ENCODE data around the gene ARHGAP20.
A peak's percentile ranks its signal among the peaks of the same experiment; 100 is the strongest.

ARHGAP20 gene

GRCh38 chr11:110711776-110712658 lies at the start of gene ARHGAP20:
ARHGAP20 (minus strand) TSS chr11:110712437; CDS start chr11:110712231, 206 bp downstream.
- peak; percentile 71 for DNase-seq (ENCODE audit: low read depth)

DNA sequence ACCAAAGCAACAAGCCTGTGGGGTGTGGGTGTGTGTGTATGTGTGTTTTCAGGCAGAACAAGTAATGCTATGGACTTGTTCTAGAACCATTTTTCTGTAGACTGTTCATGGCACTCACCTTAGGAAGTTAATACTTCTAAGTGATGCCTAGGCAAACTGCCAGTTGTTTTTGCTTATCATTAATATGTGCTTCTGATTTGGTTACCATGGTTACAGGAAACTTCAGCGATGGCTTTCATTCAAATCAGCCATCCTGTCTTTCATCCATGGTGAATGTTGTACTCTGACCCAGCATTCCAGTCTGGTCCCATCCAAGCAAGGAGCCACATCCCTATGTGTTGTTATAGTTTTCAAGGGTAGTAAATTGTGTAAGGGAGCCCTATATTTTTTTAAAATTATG lies 49.8 kb upstream of the ARHGAP20 start:
- no peak for DNase-seq (ENCODE audit: low read depth)

DNA sequence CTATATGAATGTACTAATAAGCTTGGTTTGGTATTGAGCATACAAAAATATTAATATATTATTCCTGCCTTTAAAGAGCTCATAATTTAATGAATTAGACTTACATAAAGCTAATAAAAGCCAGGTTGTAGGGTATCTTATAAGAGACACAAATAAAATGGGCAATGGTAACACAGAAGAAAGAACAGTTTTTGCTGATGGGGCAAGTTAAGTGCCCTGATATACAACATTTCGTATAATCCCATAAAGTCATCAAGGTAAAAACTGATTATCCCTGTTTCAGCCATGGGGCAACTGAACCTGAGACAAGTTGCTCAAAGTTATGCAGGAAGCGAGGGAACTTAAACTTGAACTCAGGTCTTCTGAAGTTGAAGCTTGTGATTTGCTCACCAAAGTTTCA lies 48.9 kb upstream of the ARHGAP20 start:
- DNase-seq (ENCODE audit: low read depth): no peak

DNA sequence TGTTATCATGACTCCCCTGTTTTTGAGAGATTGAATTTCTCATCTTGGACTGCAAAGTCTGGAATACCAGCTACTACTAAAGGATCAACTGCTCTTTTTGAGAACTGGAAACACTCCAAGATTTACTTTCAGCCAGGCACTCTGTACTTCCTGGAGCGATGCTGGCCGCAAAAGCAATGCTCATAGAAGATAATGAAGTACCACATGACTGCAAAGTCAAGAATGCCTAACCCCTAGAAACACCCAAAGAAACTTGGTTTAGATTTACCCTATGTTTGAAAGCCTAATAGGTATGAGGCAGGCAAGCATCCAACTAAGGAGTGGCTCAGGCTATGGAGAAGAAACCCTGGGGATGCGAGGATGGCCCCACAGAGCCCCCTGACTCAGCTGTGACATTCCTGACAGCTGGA lies 47.7 kb upstream of the ARHGAP20 start:
- peak; percentile 72 for DNase-seq (ENCODE audit: low read depth)

GRCh38 chr11:110757962-110758755 lies 45.9 kb upstream of the ARHGAP20 start:
- DNase-seq (ENCODE audit: low read depth): peak; percentile 21

GRCh38 chr11:110757066-110757465 lies 44.8 kb upstream of the ARHGAP20 start:
- DNase-seq (ENCODE audit: low read depth): no peak

GRCh38 chr11:110755941-110756340 lies 43.7 kb upstream of the ARHGAP20 start:
- DNase-seq (ENCODE audit: low read depth): peak; percentile 24

DNA sequence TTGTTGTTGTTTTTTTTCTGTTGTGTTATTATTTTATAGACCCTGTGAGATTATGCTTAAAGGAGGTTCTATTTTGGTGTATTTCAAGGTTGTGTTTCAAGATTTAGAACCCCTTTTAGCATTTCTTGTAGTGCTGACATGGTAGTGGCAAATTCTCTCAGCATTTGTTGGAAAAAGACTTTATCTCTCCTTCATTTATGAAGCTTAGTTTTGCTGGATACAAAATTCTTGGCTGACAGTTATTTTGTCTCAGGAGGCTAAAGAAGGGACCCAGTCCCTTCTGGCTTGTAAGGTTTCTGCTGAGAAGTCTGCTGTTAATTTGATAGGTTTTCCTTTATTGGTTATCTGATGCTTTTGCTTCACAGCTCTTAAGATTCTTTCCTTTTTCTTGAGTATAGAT lies 40.7 kb upstream of the ARHGAP20 start:
- no peak for DNase-seq (ENCODE audit: low read depth)

DNA sequence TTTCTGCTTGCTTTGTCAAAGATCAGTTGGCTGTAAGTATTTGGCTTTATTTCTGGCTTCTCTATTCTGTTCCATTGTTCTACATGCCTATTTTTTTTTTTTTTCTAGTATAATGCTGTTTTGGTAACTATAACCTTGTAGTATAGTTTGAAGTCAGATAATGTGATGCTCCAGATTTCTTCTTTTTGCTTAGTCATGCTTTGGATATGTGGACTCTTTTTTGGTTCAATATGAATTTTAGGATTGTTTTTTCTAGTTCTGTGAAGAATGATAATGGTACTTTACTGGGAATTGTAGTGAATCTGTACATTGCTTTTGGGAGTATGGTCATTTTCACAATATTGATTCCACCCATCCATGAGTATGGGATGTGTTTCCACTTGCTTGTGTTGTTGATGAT lies 37.9 kb upstream of the ARHGAP20 start:
- DNase-seq (ENCODE audit: low read depth): no peak

DNA sequence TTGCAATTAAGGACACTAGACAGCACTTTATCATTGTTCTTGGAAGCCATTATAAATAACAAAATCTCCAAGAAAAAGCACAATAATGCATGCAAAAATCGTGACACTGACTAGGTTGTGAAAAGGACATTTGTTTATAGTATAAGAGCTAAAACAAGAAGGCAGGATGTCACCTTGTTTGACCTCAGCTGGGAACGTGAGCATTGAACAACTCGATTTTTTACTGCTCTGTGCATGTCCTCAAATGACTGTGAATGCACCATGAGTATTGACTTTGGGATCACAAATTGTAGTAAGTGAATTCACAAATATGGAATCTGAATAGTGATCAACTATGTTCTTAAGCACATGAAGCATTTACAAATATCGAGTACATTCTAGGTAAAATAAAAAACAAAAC lies 35.3 kb upstream of the ARHGAP20 start:
- DNase-seq (ENCODE audit: low read depth): peak; percentile 15

DNA sequence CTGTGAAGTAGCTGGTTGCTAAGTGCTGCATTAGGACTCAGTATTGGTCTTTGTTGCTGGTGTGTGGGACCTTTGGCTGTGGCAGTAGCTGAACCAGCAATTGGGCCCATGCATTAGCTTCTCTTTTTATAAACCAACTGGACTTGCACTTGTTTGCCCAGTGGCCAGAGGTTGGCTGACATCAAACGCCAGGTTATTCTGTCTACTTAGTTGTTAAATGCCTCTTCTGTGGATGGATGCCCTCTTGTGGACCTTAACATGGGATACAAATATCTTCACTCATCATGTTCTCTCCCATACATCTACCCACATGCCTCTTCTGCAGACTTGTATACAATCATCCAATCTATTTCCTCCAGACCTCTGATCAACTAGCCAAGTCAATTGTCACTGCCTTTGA lies 26.4 kb upstream of the ARHGAP20 start:
- no peak for DNase-seq (ENCODE audit: low read depth)

DNA sequence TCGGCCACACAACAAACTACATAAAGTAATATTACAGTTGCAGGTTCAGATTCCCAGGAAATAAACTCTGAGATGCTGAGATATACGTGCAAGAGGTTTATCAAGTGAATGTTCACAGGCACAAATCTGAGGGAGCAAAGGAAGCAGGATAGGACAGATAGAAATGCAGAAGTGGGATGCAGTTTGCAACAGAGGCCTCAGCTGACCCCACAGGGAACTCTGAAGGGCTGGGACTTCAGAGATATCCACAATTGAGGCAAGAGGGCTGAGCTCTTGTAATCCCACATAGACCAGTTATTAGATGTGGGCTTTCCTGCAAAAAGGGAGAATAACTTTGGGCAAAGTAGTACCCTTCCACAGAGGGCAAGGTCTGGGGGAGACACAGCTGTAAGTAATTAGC lies 25.4 kb upstream of the ARHGAP20 start:
- DNase-seq (ENCODE audit: low read depth): no peak

- DNase-seq (ENCODE audit: low read depth): no peak
These were observed 23.9 kb upstream of the ARHGAP20 start for GRCh38 chr11:110736171-110736553.

DNA sequence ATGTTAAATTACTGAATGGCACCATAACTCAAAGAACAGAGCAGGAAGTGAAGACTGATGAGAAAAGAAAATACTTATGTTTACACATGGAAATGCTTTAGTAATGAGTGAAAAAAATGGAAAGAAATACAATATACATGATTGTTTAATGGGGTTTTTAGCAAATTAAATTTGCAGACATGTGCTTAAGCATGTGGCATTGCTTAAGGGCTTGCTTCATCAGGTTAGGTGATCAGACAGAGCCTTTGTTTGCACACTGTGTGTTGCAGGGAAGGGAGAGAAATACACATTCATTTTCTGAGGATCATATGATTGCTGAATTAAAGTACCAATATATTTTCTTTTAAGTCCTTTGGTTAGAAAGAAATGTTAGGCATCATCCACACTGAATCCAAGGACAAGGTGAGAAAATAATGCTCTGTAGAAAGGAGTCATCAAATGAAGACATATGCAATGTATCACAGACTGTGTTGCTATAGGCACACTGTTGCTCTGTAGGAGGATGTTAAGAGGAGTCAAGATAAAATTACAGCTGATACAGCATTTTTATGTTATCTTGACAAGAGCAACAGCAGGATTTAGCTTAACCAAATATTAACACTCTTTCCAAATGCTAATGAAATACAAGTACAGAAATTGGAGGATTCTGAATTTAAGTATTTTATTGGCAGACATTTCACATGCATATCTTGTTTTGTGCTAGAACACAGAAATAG lies 23.4 kb upstream of the ARHGAP20 start:
- DNase-seq (ENCODE audit: low read depth): no peak

GRCh38 chr11:110734790-110735189 lies 22.6 kb upstream of the ARHGAP20 start:
- DNase-seq (ENCODE audit: low read depth): no peak

DNA sequence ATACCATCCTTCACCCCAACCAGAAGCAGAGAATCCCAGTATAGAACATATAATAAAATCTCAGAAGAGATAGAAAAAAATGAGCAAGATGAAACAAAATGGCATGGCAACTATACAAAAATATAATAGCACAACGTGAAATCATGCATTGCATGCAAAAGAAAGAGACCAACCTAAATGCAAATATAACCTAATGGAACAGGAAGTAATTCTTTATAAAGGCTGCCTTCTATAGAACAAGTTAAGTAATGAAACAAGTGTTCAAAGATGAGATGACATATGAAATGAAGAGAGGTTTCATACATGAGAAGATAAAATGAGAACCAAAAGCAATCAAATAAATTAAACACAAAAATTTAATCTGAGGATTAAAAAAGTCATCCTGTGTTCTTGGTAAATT lies 18.5 kb upstream of the ARHGAP20 start:
- DNase-seq (ENCODE audit: low read depth): no peak

DNA sequence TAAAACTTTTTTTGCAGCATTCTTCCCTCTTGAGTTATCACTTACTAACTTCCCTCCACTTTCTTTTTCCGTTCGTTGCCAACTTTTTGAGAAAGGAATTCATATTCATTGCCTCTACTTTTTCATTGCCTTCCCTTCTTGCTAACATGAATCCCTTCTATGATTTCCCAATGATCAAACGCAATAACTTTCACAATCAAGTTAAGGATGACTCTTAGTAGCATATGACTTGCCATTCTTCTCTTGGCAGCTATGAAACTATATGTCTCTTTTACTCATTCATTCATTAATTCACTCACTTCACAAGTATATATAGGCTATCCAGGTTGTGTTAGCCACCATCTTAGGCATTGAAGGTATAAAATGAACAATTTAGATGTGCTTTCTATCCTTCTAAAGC lies 16.6 kb upstream of the ARHGAP20 start:
- DNase-seq (ENCODE audit: low read depth): no peak

GRCh38 chr11:110728476-110728875 lies 16.2 kb upstream of the ARHGAP20 start:
- peak; percentile 11 for DNase-seq (ENCODE audit: low read depth)

DNA sequence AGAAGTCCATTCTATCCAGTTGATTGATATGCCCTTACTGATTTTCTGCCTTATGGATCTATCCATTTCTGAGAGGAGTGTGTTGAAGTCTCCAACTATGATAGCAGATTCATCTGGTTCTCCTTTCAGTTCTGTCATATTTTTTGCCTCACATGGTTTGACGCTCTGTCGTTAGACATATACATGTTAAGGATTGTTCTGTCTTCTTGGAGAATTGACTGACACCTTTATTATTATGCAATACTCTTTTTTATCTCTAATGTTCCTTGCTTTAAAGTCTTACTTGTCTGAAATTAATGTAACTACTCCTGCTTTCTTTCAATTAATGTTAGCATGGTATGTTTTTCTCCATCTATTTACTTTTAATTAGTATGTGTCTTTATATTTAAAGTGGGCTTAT lies 12.1 kb upstream of the ARHGAP20 start:
- DNase-seq (ENCODE audit: low read depth): no peak

DNA sequence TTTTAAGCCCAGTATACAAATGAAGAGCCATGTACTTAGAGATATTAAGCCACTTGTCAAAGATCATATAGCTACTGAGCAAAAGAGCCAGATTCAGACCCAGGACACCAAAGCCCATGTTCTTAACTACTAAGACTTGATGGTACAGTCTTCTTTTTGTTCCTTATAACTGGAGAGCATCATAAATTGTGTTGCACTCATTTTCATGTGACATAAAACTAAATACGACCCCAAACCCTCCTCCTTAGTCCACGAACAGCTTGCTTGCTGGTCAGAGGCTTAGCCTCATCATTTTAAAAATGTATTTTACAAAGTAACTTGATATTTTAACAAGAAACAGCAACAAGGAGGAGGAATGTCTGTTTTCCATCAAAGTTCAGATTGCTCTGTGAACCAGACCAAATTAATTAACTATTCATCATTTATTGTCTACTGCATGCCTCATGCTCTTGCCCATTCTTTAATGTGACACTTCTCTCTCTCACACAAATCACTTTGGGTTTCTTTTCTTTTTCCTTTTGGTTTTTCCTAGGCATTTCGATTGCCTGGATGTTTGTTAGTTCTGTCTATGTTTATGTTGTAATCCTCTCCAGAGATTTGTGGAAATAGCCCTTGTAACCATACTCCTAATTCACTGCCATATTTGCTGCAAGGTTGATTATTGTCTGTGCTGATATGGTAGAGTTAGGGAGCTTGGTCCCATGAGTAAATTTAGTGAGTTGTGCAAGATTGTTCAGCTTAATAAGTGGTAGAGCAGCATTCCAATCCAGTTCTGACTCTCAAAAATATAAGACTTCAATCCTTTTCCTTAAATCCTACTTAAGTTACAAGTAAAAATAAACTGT lies 8.4 kb upstream of the ARHGAP20 start:
- DNase-seq (ENCODE audit: low read depth): peak; percentile 4

DNA sequence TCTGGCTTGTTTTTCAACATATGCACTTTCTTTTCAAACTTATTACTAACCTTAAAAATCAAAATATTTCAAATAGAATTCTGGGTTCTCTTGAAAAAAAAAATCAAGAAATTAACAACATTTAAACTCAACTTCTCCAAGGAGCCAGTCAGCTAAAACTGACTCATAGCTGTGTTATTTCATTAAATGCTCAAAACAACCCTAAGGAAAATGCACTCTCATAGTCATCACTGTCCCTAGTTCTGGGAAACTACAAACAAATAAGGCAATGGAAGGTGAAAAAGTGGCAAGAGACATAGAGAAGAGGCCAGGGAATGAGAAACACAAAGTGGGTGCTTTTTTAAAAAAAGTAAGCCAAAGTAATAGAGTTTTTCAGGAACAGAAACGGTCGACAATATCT lies 4.1 kb upstream of the ARHGAP20 start:
- DNase-seq (ENCODE audit: low read depth): peak; percentile 65

- peak; percentile 80 for DNase-seq (ENCODE audit: low read depth)
These were observed 3.3 kb upstream of the ARHGAP20 start for GRCh38 chr11:110715541-110715940.
